HCT116 (cell line): ENCODE results near the gene CDC42EP3. TPM values are rescaled to one million over a fixed set of nuclear protein-coding genes. Genes with fewer than 3 reads are reported as not detected.

ENCODE experiments used
- ATAC-seq: fragments of 200-7000 bp; cut with Tn5 transposase; 2 replicates; pipeline ENCODE4 v1.9.1; 2020; ENCODE audit warnings: mild to moderate bottlenecking, moderate library complexity
- BruUV-seq: library from RNA; stranded (reverse); fragments of 400-500 nt; replicated peaks from 2 replicates; lab custom pipeline; 2021; lab: Mats Ljungman, UMichigan
- CTCF ChIA-PET: fragments of 300-600 bp; sonication (Branson Sonifier 250); formaldehyde crosslinking; loops from one replicate; lab custom pipeline; 2021; ENCODE audit warnings: antibody characterized with exemption; lab: Charles Lee
- POLR2A ChIA-PET: fragments of 300-600, 350-600 bp; sonication (Branson Sonifier 250); formaldehyde crosslinking; loops from one replicate; lab custom pipeline; 2021; ENCODE audit warnings: antibody characterized with exemption; lab: Charles Lee
- RAD21 ChIA-PET, 2 experiments: fragments of 300-600 bp; sonication (Branson Sonifier 250); formaldehyde crosslinking; loops; one replicate each; lab custom pipeline; 2023; ENCODE audit warnings: low total read pairs in 2 of 2; ENCODE audit not compliant: uncharacterized antibody in 2 of 2, unreplicated experiment in 2 of 2, low non-redundant PET in 1 of 2; lab: Charles Lee
- DNase-seq: peaks from one replicate; pipeline ENCODE4 v3.0.0-alpha.2; 2010; ENCODE audit warnings: low read depth, low spot score
- H2AFZ ChIP-seq: fragments of 200-600 bp; shearing (Covaris generic), sonication (generic); 2 replicates; pipeline ENCODE4 v1.6.1; 2017; ENCODE audit warnings: low read depth, mixed run types, mixed read lengths, antibody characterized with exemption, low read length; ENCODE audit not compliant: poor library complexity, severe bottlenecking
- H3K27ac ChIP-seq: 2 replicates; pipeline ENCODE4 v1.5.1; 2012; ENCODE audit warnings: low read depth, low read length
- H3K27me3 ChIP-seq: fragments of 200-600 bp; sonication (generic); 2 replicates; pipeline ENCODE4 v1.6.1; 2016; ENCODE audit warnings: mixed run types, low read length, mixed read lengths; ENCODE audit not compliant: insufficient read depth
- H3K36me3 ChIP-seq, 2 experiments: fragments of 200-500 bp in 1 of 2; fragments of 200-600 bp in 1 of 2; sonication (Bioruptor generic) in 1 of 2; sonication (generic) in 1 of 2; 2 replicates each; pipeline versions ENCODE4 v1.5.1 to v1.6.1; 2014 to 2016; ENCODE audit warnings: low read length in 2 of 2, inconsistent platforms in 1 of 2, mixed read lengths in 1 of 2, mixed run types in 1 of 2; ENCODE audit not compliant: insufficient read depth in 2 of 2, control insufficient read depth in 1 of 2
- H3K4me1 ChIP-seq, 2 experiments: fragments of 200-600 bp in 1 of 2; sonication (generic) in 1 of 2; 2 replicates each; pipeline versions ENCODE4 v1.5.1 to v1.6.1; 2012 to 2017; ENCODE audit warnings: low read length in 2 of 2, inconsistent platforms in 1 of 2, mild to moderate bottlenecking in 1 of 2, mixed read lengths in 1 of 2, mixed run types in 1 of 2, moderate library complexity in 1 of 2; ENCODE audit not compliant: insufficient read depth in 2 of 2, control insufficient read depth in 1 of 2
- H3K4me2 ChIP-seq: fragments of 200-600 bp; sonication (generic); 2 replicates; pipeline ENCODE4 v1.6.1; 2017; ENCODE audit warnings: mixed run types, low read length, mixed read lengths
- H3K4me3 ChIP-seq, 2 experiments: fragments of 200-600 bp in 1 of 2; sonication (generic) in 1 of 2; replicated peaks in 1 of 2; 2 replicates each; pipeline ENCODE4 v1.5.1; 2011 to 2016; ENCODE audit warnings: low read length in 2 of 2, control low read depth in 1 of 2, low read depth in 1 of 2, mild to moderate bottlenecking in 1 of 2, mixed read lengths in 1 of 2, mixed run types in 1 of 2
- H3K79me2 ChIP-seq: fragments of 200-600 bp; sonication (generic); 2 replicates; pipeline ENCODE4 v1.6.1; 2017; ENCODE audit warnings: mild to moderate bottlenecking, mixed run types, low read length, moderate library complexity, mixed read lengths; ENCODE audit not compliant: insufficient read depth
- H3K9ac ChIP-seq: fragments of 200-600 bp; sonication (generic); 2 replicates; pipeline ENCODE4 v1.6.1; 2016; ENCODE audit warnings: low read length, mixed read lengths
- H3K9me2 ChIP-seq: fragments of 200-600 bp; sonication (generic), shearing (Covaris generic); 2 replicates; pipeline ENCODE4 v1.6.1; 2017; ENCODE audit warnings: mixed run types, mild to moderate bottlenecking, moderate library complexity; ENCODE audit not compliant: insufficient read depth
- H3K9me3 ChIP-seq, 2 experiments: fragments of 200-500 bp in 1 of 2; fragments of 200-600 bp in 1 of 2; sonication (Bioruptor generic) in 1 of 2; sonication (generic) in 1 of 2; 2 replicates each; pipeline ENCODE4 v1.6.1; 2014 to 2017; ENCODE audit warnings: low read length in 2 of 2, mixed read lengths in 2 of 2, inconsistent platforms in 1 of 2, low read depth in 1 of 2, mild to moderate bottlenecking in 1 of 2, mixed run types in 1 of 2, moderate library complexity in 1 of 2; ENCODE audit not compliant: control insufficient read depth in 1 of 2, insufficient read depth in 1 of 2
- H4K20me1 ChIP-seq: fragments of 200-600 bp; sonication (generic), shearing (Covaris generic); 2 replicates; pipeline ENCODE4 v1.6.1; 2017; ENCODE audit warnings: mixed run types, mild to moderate bottlenecking, moderate library complexity; ENCODE audit not compliant: insufficient read depth
- CEBPB ChIP-seq: IDR thresholded peaks from 2 replicates; pipeline ENCODE4 v1.6.1; 2012; ENCODE audit warnings: low read depth
- EGR1 ChIP-seq: IDR thresholded peaks from 2 replicates; pipeline ENCODE4 v1.6.1; 2012; ENCODE audit warnings: low read depth
- JUND ChIP-seq: IDR thresholded peaks from 2 replicates; pipeline ENCODE4 v1.6.1; 2012
- POLR2AphosphoS5 ChIP-seq: IDR thresholded peaks from 2 replicates; pipeline ENCODE4 v1.6.1; 2011; ENCODE audit warnings: mild to moderate bottlenecking, low read depth, low read length, moderate library complexity
- RAD21 ChIP-seq: IDR thresholded peaks from 2 replicates; pipeline ENCODE4 v1.6.1; 2012; ENCODE audit warnings: low read depth, mild to moderate bottlenecking
- intact Hi-C: fragments of 100-400 bp; cut with micrococcal nuclease; formaldehyde crosslinking; loops from 2 replicates; pipeline ENCODE4 v1.10.0; 2022
- total RNA-seq: library from RNA; stranded (reverse); gene quantifications from one replicate; pipeline ENCODE4 v1.2.1, GENCODE V29; 2021; ENCODE audit not compliant: unreplicated experiment
- TF ChIP-seq, protein P1 (sequence below): IDR thresholded peaks from 2 replicates; pipeline ENCODE4 v1.6.1; 2012
- TF ChIP-seq, protein P2 (sequence below): IDR thresholded peaks from 2 replicates; pipeline ENCODE4 v1.6.1; 2011; ENCODE audit warnings: mild to moderate bottlenecking, low read length, moderate library complexity; ENCODE audit not compliant: insufficient replicate concordance; ENCODE audit errors: extremely low read depth

Gene CDC42EP3
- total RNA-seq, 1 experiment from 2014 or later = 38.2 TPM

DNA sequence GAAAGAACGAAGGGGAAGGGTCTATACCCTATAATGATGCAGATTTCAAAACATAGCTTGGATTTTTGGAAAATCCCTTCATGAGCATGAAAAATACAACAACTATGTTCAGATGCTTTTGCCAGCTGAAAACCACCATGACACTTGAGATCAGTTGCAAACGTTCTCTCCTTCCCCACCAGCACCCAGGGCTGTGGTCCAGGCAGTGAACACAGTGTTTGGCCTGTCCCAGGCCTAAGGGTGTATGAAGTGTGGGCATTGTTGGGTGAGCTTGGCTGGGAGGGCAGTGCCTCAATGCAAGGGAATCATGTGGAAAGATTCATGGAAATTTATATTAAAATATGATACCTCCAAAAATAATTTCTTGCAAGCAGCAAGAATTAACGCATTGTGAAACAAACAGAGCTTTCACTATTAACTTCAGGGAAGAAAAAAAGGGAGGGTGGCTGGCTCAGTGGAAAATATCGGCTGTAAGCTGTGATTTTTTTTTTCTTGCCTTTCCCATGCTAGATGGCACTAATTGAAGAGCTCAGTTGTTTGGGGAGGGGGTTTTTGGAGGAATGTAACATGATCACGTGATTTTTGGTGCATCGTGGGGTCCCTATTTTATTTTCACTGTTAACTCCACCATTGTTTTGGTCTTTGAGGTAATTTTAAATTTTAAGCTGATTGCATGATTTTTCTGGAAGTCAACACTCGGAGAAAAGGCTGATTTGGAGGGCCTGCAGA, 52.0 kb downstream of the CDC42EP3 start:
- Histone ChIP-seq H3K4me1 (no peaks in the 10 kb centered on the region), H3K27me3 (no peaks in the 10 kb centered on the region), H3K4me3 (no peak overlapping the region), H3K9ac (no peak overlapping the region), H2AFZ (no peak overlapping the region), H3K27ac (no peak overlapping the region), H3K9me3 (no peaks in the 10 kb centered on the region), H3K9me2 (no peaks in the 10 kb centered on the region), H3K36me3 (no peaks in the 10 kb centered on the region), H3K4me2 (no peak overlapping the region), H3K79me2 (no peaks in the 10 kb centered on the region), H4K20me1 (no peaks in the 10 kb centered on the region)
- no peak for DNase-seq
- ChIA-PET POLR2A (no interaction called here), RAD21 (no interaction called here), CTCF (interaction anchor here (0.6 kb wide), 1 partner anchor 205 kb away, joined by 3 read pairs; no protein-coding TSS in a partner anchor)
- TF ChIP-seq CEBPB = no peak
- TF ChIP-seq, protein P1, sequence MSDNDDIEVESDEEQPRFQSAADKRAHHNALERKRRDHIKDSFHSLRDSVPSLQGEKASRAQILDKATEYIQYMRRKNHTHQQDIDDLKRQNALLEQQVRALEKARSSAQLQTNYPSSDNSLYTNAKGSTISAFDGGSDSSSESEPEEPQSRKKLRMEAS = no peak
- TF ChIP-seq POLR2AphosphoS5 = no peak
- TF ChIP-seq EGR1 = no peak
- no peak for TF ChIP-seq JUND
- no peak for ATAC-seq
- BruUV-seq = no TSS peak
- intact Hi-C loops = no loop called here

DNA sequence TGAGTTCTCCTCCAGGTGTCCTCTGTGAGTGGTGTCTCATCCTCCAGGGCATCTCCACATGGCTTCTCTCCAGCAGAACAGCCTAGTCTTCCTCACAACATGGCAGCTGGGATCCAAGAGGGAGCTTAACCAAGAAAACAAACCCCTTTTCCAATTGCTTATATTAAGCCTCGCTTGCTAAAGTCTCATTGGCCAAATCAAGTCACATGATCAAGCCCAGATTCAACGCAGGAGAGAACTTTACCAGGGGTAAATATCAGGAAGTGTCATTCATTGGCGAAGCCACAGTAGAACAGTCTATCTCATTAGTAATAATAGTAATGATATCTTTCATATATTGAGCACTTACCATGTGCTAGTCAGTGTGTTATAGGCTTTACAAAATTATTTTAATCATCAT, 53.1 kb downstream of the CDC42EP3 start:
- TF ChIP-seq, protein P2, sequence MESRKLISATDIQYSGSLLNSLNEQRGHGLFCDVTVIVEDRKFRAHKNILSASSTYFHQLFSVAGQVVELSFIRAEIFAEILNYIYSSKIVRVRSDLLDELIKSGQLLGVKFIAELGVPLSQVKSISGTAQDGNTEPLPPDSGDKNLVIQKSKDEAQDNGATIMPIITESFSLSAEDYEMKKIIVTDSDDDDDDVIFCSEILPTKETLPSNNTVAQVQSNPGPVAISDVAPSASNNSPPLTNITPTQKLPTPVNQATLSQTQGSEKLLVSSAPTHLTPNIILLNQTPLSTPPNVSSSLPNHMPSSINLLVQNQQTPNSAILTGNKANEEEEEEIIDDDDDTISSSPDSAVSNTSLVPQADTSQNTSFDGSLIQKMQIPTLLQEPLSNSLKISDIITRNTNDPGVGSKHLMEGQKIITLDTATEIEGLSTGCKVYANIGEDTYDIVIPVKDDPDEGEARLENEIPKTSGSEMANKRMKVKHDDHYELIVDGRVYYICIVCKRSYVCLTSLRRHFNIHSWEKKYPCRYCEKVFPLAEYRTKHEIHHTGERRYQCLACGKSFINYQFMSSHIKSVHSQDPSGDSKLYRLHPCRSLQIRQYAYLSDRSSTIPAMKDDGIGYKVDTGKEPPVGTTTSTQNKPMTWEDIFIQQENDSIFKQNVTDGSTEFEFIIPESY = no peak
- no peak for TF ChIP-seq RAD21
- Histone ChIP-seq H3K4me2 (no peak overlapping the region), H3K27ac (no peak overlapping the region), H3K4me1 (no peaks in the 10 kb centered on the region), H3K79me2 (no peaks in the 10 kb centered on the region), H2AFZ (no peak overlapping the region), H3K9me2 (no peaks in the 10 kb centered on the region), H3K9ac (no peak overlapping the region), H3K27me3 (no peaks in the 10 kb centered on the region), H3K36me3 (no peaks in the 10 kb centered on the region), H4K20me1 (no peaks in the 10 kb centered on the region), H3K4me3 (no peak overlapping the region), H3K9me3 (no peaks in the 10 kb centered on the region)
- no TSS peak for BruUV-seq
- DNase-seq (no peak), ATAC-seq (no peak)
- ChIA-PET POLR2A (no interaction called here), RAD21 (no interaction called here), CTCF (no interaction called here)
- intact Hi-C loops = no loop called here
